HCT116 (cell line): ENCODE data around the gene NXPH1. TPM values are rescaled to one million over a fixed set of nuclear protein-coding genes. Genes with fewer than 3 reads are reported as not detected.

Experiments used
- ATAC-seq: fragments of 200-7000 bp; cut with Tn5 transposase; 2 replicates; pipeline ENCODE4 v1.9.1; 2020; ENCODE audit warnings: mild to moderate bottlenecking, moderate library complexity
- BruUV-seq: library from RNA; stranded (reverse); fragments of 400-500 nt; replicated peaks from 2 replicates; lab custom pipeline; 2021; lab: Mats Ljungman, UMichigan
- CTCF ChIA-PET: fragments of 300-600 bp; sonication (Branson Sonifier 250); formaldehyde crosslinking; loops from one replicate; lab custom pipeline; 2021; ENCODE audit warnings: antibody characterized with exemption; lab: Charles Lee
- POLR2A ChIA-PET: fragments of 300-600, 350-600 bp; sonication (Branson Sonifier 250); formaldehyde crosslinking; loops from one replicate; lab custom pipeline; 2021; ENCODE audit warnings: antibody characterized with exemption; lab: Charles Lee
- RAD21 ChIA-PET, 2 experiments: fragments of 300-600 bp; sonication (Branson Sonifier 250); formaldehyde crosslinking; loops; one replicate each; lab custom pipeline; 2023; ENCODE audit warnings: low total read pairs in 2 of 2; ENCODE audit not compliant: uncharacterized antibody in 2 of 2, unreplicated experiment in 2 of 2, low non-redundant PET in 1 of 2; lab: Charles Lee
- DNase-seq: peaks from one replicate; pipeline ENCODE4 v3.0.0-alpha.2; 2010; ENCODE audit warnings: low read depth, low spot score
- H2AFZ ChIP-seq: fragments of 200-600 bp; shearing (Covaris generic), sonication (generic); 2 replicates; pipeline ENCODE4 v1.6.1; 2017; ENCODE audit warnings: low read depth, mixed run types, mixed read lengths, antibody characterized with exemption, low read length; ENCODE audit not compliant: poor library complexity, severe bottlenecking
- H3K27ac ChIP-seq: 2 replicates; pipeline ENCODE4 v1.5.1; 2012; ENCODE audit warnings: low read depth, low read length
- H3K27me3 ChIP-seq: fragments of 200-600 bp; sonication (generic); 2 replicates; pipeline ENCODE4 v1.6.1; 2016; ENCODE audit warnings: mixed run types, low read length, mixed read lengths; ENCODE audit not compliant: insufficient read depth
- H3K36me3 ChIP-seq, 2 experiments: fragments of 200-500 bp in 1 of 2; fragments of 200-600 bp in 1 of 2; sonication (Bioruptor generic) in 1 of 2; sonication (generic) in 1 of 2; 2 replicates each; pipeline versions ENCODE4 v1.5.1 to v1.6.1; 2014 to 2016; ENCODE audit warnings: low read length in 2 of 2, inconsistent platforms in 1 of 2, mixed read lengths in 1 of 2, mixed run types in 1 of 2; ENCODE audit not compliant: insufficient read depth in 2 of 2, control insufficient read depth in 1 of 2
- H3K4me1 ChIP-seq, 2 experiments: fragments of 200-600 bp in 1 of 2; sonication (generic) in 1 of 2; 2 replicates each; pipeline versions ENCODE4 v1.5.1 to v1.6.1; 2012 to 2017; ENCODE audit warnings: low read length in 2 of 2, inconsistent platforms in 1 of 2, mild to moderate bottlenecking in 1 of 2, mixed read lengths in 1 of 2, mixed run types in 1 of 2, moderate library complexity in 1 of 2; ENCODE audit not compliant: insufficient read depth in 2 of 2, control insufficient read depth in 1 of 2
- H3K4me2 ChIP-seq: fragments of 200-600 bp; sonication (generic); 2 replicates; pipeline ENCODE4 v1.6.1; 2017; ENCODE audit warnings: mixed run types, low read length, mixed read lengths
- H3K4me3 ChIP-seq, 2 experiments: fragments of 200-600 bp in 1 of 2; sonication (generic) in 1 of 2; replicated peaks in 1 of 2; 2 replicates each; pipeline ENCODE4 v1.5.1; 2011 to 2016; ENCODE audit warnings: low read length in 2 of 2, control low read depth in 1 of 2, low read depth in 1 of 2, mild to moderate bottlenecking in 1 of 2, mixed read lengths in 1 of 2, mixed run types in 1 of 2
- H3K79me2 ChIP-seq: fragments of 200-600 bp; sonication (generic); 2 replicates; pipeline ENCODE4 v1.6.1; 2017; ENCODE audit warnings: mild to moderate bottlenecking, mixed run types, low read length, moderate library complexity, mixed read lengths; ENCODE audit not compliant: insufficient read depth
- H3K9ac ChIP-seq: fragments of 200-600 bp; sonication (generic); 2 replicates; pipeline ENCODE4 v1.6.1; 2016; ENCODE audit warnings: low read length, mixed read lengths
- H3K9me2 ChIP-seq: fragments of 200-600 bp; sonication (generic), shearing (Covaris generic); 2 replicates; pipeline ENCODE4 v1.6.1; 2017; ENCODE audit warnings: mixed run types, mild to moderate bottlenecking, moderate library complexity; ENCODE audit not compliant: insufficient read depth
- H3K9me3 ChIP-seq, 2 experiments: fragments of 200-500 bp in 1 of 2; fragments of 200-600 bp in 1 of 2; sonication (Bioruptor generic) in 1 of 2; sonication (generic) in 1 of 2; 2 replicates each; pipeline ENCODE4 v1.6.1; 2014 to 2017; ENCODE audit warnings: low read length in 2 of 2, mixed read lengths in 2 of 2, inconsistent platforms in 1 of 2, low read depth in 1 of 2, mild to moderate bottlenecking in 1 of 2, mixed run types in 1 of 2, moderate library complexity in 1 of 2; ENCODE audit not compliant: control insufficient read depth in 1 of 2, insufficient read depth in 1 of 2
- H4K20me1 ChIP-seq: fragments of 200-600 bp; sonication (generic), shearing (Covaris generic); 2 replicates; pipeline ENCODE4 v1.6.1; 2017; ENCODE audit warnings: mixed run types, mild to moderate bottlenecking, moderate library complexity; ENCODE audit not compliant: insufficient read depth
- CBX3 ChIP-seq: IDR thresholded peaks from 2 replicates; pipeline ENCODE4 v1.6.1; 2012; ENCODE audit warnings: low read depth
- CEBPB ChIP-seq: IDR thresholded peaks from 2 replicates; pipeline ENCODE4 v1.6.1; 2012; ENCODE audit warnings: low read depth
- ELF1 ChIP-seq: IDR thresholded peaks from 2 replicates; pipeline ENCODE4 v1.6.1; 2012; ENCODE audit warnings: low read depth, borderline replicate concordance
- POLR2A ChIP-seq: IDR thresholded peaks from 2 replicates; pipeline ENCODE4 v1.7.0; 2011; ENCODE audit warnings: borderline replicate concordance; ENCODE audit not compliant: insufficient read depth, insufficient read length; ENCODE audit errors: extremely low read depth
- RAD21 ChIP-seq: IDR thresholded peaks from 2 replicates; pipeline ENCODE4 v1.6.1; 2012; ENCODE audit warnings: low read depth, mild to moderate bottlenecking
- SRF ChIP-seq: IDR thresholded peaks from 2 replicates; pipeline ENCODE4 v1.6.1; 2012; ENCODE audit warnings: low read depth
- intact Hi-C: fragments of 100-400 bp; cut with micrococcal nuclease; formaldehyde crosslinking; loops from 2 replicates; pipeline ENCODE4 v1.10.0; 2022
- total RNA-seq: library from RNA; stranded (reverse); gene quantifications from one replicate; pipeline ENCODE4 v1.2.1, GENCODE V29; 2021; ENCODE audit not compliant: unreplicated experiment
- TF ChIP-seq, protein P1 (sequence below): IDR thresholded peaks from 2 replicates; pipeline ENCODE4 v1.6.1; 2012; ENCODE audit warnings: low read depth
- TF ChIP-seq, protein P2 (sequence below): IDR thresholded peaks from 2 replicates; pipeline ENCODE4 v1.6.1; 2012

Gene NXPH1
- total RNA-seq, 1 experiment from 2014 or later: 0.17 TPM

DNA sequence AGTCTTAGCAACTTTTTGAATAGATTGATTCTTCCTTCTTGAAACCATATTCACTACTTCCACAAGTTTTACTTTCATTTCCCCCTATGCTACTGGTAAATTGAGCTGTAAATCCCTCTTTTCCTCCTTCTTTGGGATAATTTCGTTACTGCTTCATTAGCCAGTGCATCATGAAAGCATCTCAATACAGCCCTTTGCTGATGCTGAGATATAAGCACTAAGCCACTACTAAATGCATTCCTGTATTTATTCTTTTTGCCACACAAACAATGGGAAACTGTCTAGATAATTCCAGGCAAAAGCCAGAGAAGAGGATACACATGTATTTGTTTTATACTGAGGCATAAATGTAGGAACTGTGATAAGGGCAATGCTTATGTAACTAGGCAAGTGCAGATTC, 313.9 kb downstream of the NXPH1 start:
- Histone ChIP-seq H3K79me2 (no peaks in the 10 kb centered on the region), H3K9me2 (no peaks in the 10 kb centered on the region), H3K4me1 (no peaks in the 10 kb centered on the region), H3K27me3 (no peaks in the 10 kb centered on the region), H3K9me3 (no peaks in the 10 kb centered on the region; a peak in 1 of 4 replicates), H3K4me2 (no peak overlapping the region), H3K27ac (no peak overlapping the region), H3K36me3 (no peaks in the 10 kb centered on the region), H2AFZ (no peak overlapping the region), H4K20me1 (no peaks in the 10 kb centered on the region), H3K9ac (no peak overlapping the region), H3K4me3 (no peak overlapping the region)
- DNase-seq (no peak), ATAC-seq (no peak)
- RAD21 ChIA-PET: no interaction called here
- TF ChIP-seq, protein P1, sequence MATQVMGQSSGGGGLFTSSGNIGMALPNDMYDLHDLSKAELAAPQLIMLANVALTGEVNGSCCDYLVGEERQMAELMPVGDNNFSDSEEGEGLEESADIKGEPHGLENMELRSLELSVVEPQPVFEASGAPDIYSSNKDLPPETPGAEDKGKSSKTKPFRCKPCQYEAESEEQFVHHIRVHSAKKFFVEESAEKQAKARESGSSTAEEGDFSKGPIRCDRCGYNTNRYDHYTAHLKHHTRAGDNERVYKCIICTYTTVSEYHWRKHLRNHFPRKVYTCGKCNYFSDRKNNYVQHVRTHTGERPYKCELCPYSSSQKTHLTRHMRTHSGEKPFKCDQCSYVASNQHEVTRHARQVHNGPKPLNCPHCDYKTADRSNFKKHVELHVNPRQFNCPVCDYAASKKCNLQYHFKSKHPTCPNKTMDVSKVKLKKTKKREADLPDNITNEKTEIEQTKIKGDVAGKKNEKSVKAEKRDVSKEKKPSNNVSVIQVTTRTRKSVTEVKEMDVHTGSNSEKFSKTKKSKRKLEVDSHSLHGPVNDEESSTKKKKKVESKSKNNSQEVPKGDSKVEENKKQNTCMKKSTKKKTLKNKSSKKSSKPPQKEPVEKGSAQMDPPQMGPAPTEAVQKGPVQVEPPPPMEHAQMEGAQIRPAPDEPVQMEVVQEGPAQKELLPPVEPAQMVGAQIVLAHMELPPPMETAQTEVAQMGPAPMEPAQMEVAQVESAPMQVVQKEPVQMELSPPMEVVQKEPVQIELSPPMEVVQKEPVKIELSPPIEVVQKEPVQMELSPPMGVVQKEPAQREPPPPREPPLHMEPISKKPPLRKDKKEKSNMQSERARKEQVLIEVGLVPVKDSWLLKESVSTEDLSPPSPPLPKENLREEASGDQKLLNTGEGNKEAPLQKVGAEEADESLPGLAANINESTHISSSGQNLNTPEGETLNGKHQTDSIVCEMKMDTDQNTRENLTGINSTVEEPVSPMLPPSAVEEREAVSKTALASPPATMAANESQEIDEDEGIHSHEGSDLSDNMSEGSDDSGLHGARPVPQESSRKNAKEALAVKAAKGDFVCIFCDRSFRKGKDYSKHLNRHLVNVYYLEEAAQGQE: no peak
- TF ChIP-seq, protein P2, sequence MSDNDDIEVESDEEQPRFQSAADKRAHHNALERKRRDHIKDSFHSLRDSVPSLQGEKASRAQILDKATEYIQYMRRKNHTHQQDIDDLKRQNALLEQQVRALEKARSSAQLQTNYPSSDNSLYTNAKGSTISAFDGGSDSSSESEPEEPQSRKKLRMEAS: no peak
- TF ChIP-seq SRF (no peak), RAD21 (no peak), POLR2A (no peak)
- CTCF ChIA-PET: no interaction called here
- POLR2A ChIA-PET: no interaction called here
- intact Hi-C loops: no loop called here
- BruUV-seq: no TSS peak

DNA sequence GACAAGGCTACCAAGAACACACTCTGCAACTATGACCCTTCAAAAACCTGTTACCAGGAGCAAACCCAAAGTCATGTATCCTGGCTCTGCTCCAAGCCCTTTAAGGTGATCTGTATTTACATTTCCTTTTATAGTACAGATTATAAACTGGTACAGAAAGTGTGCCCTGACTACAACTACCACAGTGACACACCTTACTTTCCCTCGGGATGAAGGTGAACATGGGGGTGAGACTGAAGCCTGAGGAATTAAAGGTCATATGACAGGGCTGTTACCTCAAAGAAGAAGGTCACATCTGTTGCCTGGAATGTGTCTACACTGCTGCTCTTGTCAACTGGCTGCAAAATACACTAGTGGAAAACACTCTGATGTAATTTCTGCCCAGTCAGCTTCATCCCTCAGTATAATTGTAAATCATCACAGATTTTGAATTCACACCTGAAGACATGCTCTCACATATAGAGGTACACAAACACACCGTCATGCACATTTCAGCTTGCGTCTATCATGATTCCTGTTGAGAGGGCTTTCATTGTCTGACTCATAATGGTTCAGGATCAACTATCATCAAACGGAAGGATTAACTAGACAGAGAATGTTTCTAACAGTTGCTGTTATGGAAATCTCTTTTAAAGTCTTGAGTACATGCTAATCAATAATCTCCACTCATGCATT, 318.3 kb downstream of the NXPH1 start:
- no TSS peak for BruUV-seq
- no peaks in the 10 kb centered on the region for H3K4me1 ChIP-seq
- no peaks in the 10 kb centered on the region for H3K9me2 ChIP-seq
- H3K27me3 ChIP-seq: no peaks in the 10 kb centered on the region
- ChIA-PET POLR2A (no interaction called here), RAD21 (no interaction called here), CTCF (no interaction called here)
- no peak overlapping the region for H3K27ac ChIP-seq
- TF ChIP-seq ELF1 (no peak), CEBPB (no peak), SRF (no peak), CBX3 (no peak)
- TF ChIP-seq, protein P1: no peak
- no peak overlapping the region for H3K4me2 ChIP-seq
- H3K9me3 ChIP-seq: no peaks in the 10 kb centered on the region; a peak in 1 of 4 replicates
- H3K36me3 ChIP-seq: no peaks in the 10 kb centered on the region
- H3K9ac ChIP-seq: no peak overlapping the region
- no peak for DNase-seq
- no peaks in the 10 kb centered on the region for H3K79me2 ChIP-seq
- no peak overlapping the region for H2AFZ ChIP-seq
- ATAC-seq: no peak
- no peak overlapping the region for H3K4me3 ChIP-seq
- H4K20me1 ChIP-seq: no peaks in the 10 kb centered on the region
- intact Hi-C loops: no loop called here
